GM12878 (cell line): ENCODE results near the gene CD27. TPM values are rescaled to one million over a fixed set of nuclear protein-coding genes. Genes with fewer than 3 reads are reported as not detected.

Experiments used
- ATAC-seq: fragments of 200-7000 bp; cut with Tn5 transposase; 3 replicates; pipeline ENCODE4 v1.9.1; 2020; ENCODE audit warnings: mild to moderate bottlenecking, moderate library complexity
- BruUV-seq: library from RNA; stranded (reverse); fragments of 400-500 nt; replicated peaks from 2 replicates; lab custom pipeline; 2021; lab: Mats Ljungman, UMichigan
- CTCF ChIA-PET: fragments of 300-600 bp; sonication (Branson Sonifier 250); formaldehyde crosslinking; extraction: SDS; loops from one replicate; lab custom pipeline; 2021; ENCODE audit warnings: inconsistent platforms; lab: Yijun Ruan, JAX
- POLR2A ChIA-PET: fragments of 350-600 bp; formaldehyde crosslinking; extraction: SDS; loops from one replicate; lab custom pipeline; 2021; ENCODE audit warnings: inconsistent platforms; lab: Charles Lee
- RAD21 ChIA-PET: fragments of 300-600 bp; sonication (Branson Sonifier 250); formaldehyde crosslinking; loops from one replicate; lab custom pipeline; 2023; ENCODE audit warnings: antibody characterized with exemption; ENCODE audit not compliant: unreplicated experiment; lab: Charles Lee
- SMC1A ChIA-PET: fragments of 300-600 bp; sonication (Branson Sonifier 250); formaldehyde crosslinking; loops from one replicate; lab custom pipeline; 2023; ENCODE audit not compliant: unreplicated experiment, uncharacterized antibody; lab: Charles Lee
- DNase-seq: peaks from one replicate; pipeline ENCODE4 v3.0.0-alpha.2; 2011; ENCODE audit warnings: low read depth, low spot score
- FAIRE-seq: peaks from 3 replicates; lab custom pipeline; 2011; peaks lifted over from hg19 to GRCh38; lab: Jason Lieb, UNC
- H2AFZ ChIP-seq: 2 replicates; pipeline ENCODE4 v1.6.0; 2011; ENCODE audit warnings: low read depth, low read length, control low read depth; ENCODE audit not compliant: control insufficient read depth
- H3K27ac ChIP-seq: 2 replicates; pipeline ENCODE4 v1.5.1; 2011; ENCODE audit warnings: control low read depth; ENCODE audit not compliant: control insufficient read depth, insufficient read depth
- H3K27me3 ChIP-seq, 2 experiments: replicated peaks in 1 of 2; 2 replicates each; pipeline versions ENCODE4 v1.6.0 to v1.6.1; 2011; ENCODE audit warnings: low read length in 1 of 2; ENCODE audit not compliant: control insufficient read depth in 2 of 2, insufficient read depth in 2 of 2
- H3K36me3 ChIP-seq, 2 experiments: 2 replicates each; pipeline ENCODE4 v1.5.1; 2011; ENCODE audit warnings: low read length in 1 of 2; ENCODE audit not compliant: control insufficient read depth in 2 of 2, insufficient read depth in 2 of 2
- H3K4me1 ChIP-seq: 2 replicates; pipeline ENCODE4 v1.6.1; 2011; ENCODE audit warnings: mild to moderate bottlenecking, low read length, moderate library complexity, mixed read lengths; ENCODE audit not compliant: control insufficient read depth, insufficient read depth
- H3K4me2 ChIP-seq: 2 replicates; pipeline ENCODE4 v1.6.0; 2011; ENCODE audit warnings: control low read depth; ENCODE audit not compliant: control insufficient read depth, insufficient read depth
- H3K4me3 ChIP-seq: fragments of 200-600 bp; sonication (generic); 2 replicates; pipeline ENCODE4 v1.5.1; 2016
- H3K79me2 ChIP-seq: 2 replicates; pipeline ENCODE4 v1.6.0; 2011; ENCODE audit warnings: low read length; ENCODE audit not compliant: control insufficient read depth, insufficient read depth
- H3K9ac ChIP-seq: 2 replicates; pipeline ENCODE4 v1.8.0; 2011; ENCODE audit warnings: low read length, control low read depth, mixed read lengths; ENCODE audit not compliant: control insufficient read depth, insufficient read depth
- H3K9me3 ChIP-seq: replicated peaks from 3 replicates; pipeline ENCODE4 v1.5.1; 2011; ENCODE audit warnings: mild to moderate bottlenecking, low read length; ENCODE audit not compliant: control insufficient read depth, insufficient read depth
- H4K20me1 ChIP-seq: 2 replicates; pipeline ENCODE4 v1.6.0; 2011; ENCODE audit not compliant: control insufficient read depth, insufficient read depth
- ATF3 ChIP-seq: IDR thresholded peaks from 2 replicates; pipeline ENCODE4 v1.6.1; 2011; ENCODE audit warnings: low read depth, mild to moderate bottlenecking, low read length, moderate library complexity, borderline replicate concordance; ENCODE audit errors: extremely low read depth
- BCL11A ChIP-seq: IDR thresholded peaks from 2 replicates; pipeline ENCODE4 v1.6.1; 2011; ENCODE audit warnings: low read depth, low read length
- DPF2 ChIP-seq: fragments of 450-650 bp; IDR thresholded peaks from 2 replicates; pipeline ENCODE4 v1.6.1; 2017; ENCODE audit warnings: mild to moderate bottlenecking
- ETV6 ChIP-seq, 2 experiments: fragments of 450-650 bp in 1 of 2; IDR thresholded peaks in 1 of 2; conservative IDR thresholded peaks in 1 of 2; 2 replicates each; pipeline ENCODE4 v1.6.1; 2014; ENCODE audit warnings: antibody characterized with exemption in 1 of 2, borderline replicate concordance in 1 of 2, low read depth in 1 of 2, mild to moderate bottlenecking in 1 of 2, moderate library complexity in 1 of 2
- FOS ChIP-seq: IDR thresholded peaks from 3 replicates; pipeline ENCODE4 v1.6.1; 2011; ENCODE audit warnings: borderline replicate concordance; ENCODE audit not compliant: insufficient read length; ENCODE audit errors: extremely low read depth
- HCFC1 ChIP-seq: fragments of 150-350 bp; IDR thresholded peaks from 2 replicates; pipeline ENCODE4 v1.6.1; 2014; ENCODE audit warnings: low read length
- HDGF ChIP-seq: fragments of 450-650 bp; IDR thresholded peaks from 2 replicates; pipeline ENCODE4 v1.6.1; 2016; ENCODE audit warnings: antibody characterized with exemption
- NFYB ChIP-seq: IDR thresholded peaks from 2 replicates; pipeline ENCODE4 v1.6.1; 2011; ENCODE audit warnings: low read depth, mild to moderate bottlenecking, low read length, improper control_type of control experiment, moderate library complexity; ENCODE audit not compliant: insufficient read depth
- NKRF ChIP-seq: fragments of 450-650 bp; conservative IDR thresholded peaks from 2 replicates; pipeline ENCODE4 v1.6.1; 2017; ENCODE audit warnings: mild to moderate bottlenecking, moderate library complexity
- NR2C2 ChIP-seq: IDR thresholded peaks from 2 replicates; pipeline ENCODE4 v1.6.1; 2011; ENCODE audit warnings: borderline replicate concordance, low read depth; ENCODE audit not compliant: control insufficient read depth, insufficient read length
- PML ChIP-seq: IDR thresholded peaks from 2 replicates; pipeline ENCODE4 v1.6.1; 2012; ENCODE audit warnings: low read length, inconsistent platforms
- RCOR1 ChIP-seq: conservative IDR thresholded peaks from 2 replicates; pipeline ENCODE4 v1.6.1; 2012; ENCODE audit warnings: low read depth, low read length, improper control_type of control experiment
- RELA ChIP-seq: fragments of 450-650 bp; IDR thresholded peaks from 2 replicates; pipeline ENCODE4 v1.8.0; 2014; ENCODE audit warnings: borderline replicate concordance; ENCODE audit not compliant: partially characterized antibody
- SIN3A ChIP-seq: IDR thresholded peaks from 2 replicates; pipeline ENCODE4 v1.6.1; 2012; ENCODE audit warnings: low read depth, low read length, improper control_type of control experiment
- SREBF1 ChIP-seq: IDR thresholded peaks from 2 replicates; pipeline ENCODE4 v1.6.1; 2012; ENCODE audit warnings: mild to moderate bottlenecking, low read length
- WGBS: methylation state at CpG from one replicate; pipeline ENCODE4 v1.1.6; 2016; ENCODE audit warnings: low lambda C conversion rate; ENCODE audit not compliant: insufficient replicate concordance, insufficient coverage; ENCODE audit errors: missing lambda C conversion rate; 5-methylcytosine and 5-hydroxymethylcytosine counted together
- in situ Hi-C: fragments of 300-500 bp; cut with MboI; formaldehyde crosslinking; loops from 9 replicates; pipeline ENCODE4 v1.14.3; 2018; ENCODE audit warnings: mixed read lengths
- intact Hi-C: fragments of 100-400 bp; cut with micrococcal nuclease; formaldehyde crosslinking; loops from one replicate; pipeline ENCODE4 v1.14.2; 2022; ENCODE audit not compliant: unreplicated experiment
- polyA plus RNA-seq, 11 experiments: library from polyadenylated mRNA; depleted of rRNA in 4 of 11; unstranded in 6 of 11; stranded (reverse) in 5 of 11; fragments of >200 nt; fragmentation: Nextera tagmentation in 4 of 11; fragmentation: Illumina TruSeq in 1 of 11; extraction: Ambion mirVana in 4 of 11; extraction: Trizol in 1 of 11; gene quantifications; 1 replicate in 1 of 11; 2 replicates in 10 of 11; pipeline versions ENCODE4 v1.2.1 to v1.2.3, GENCODE V29; 2011 to 2016; ENCODE audit warnings: inconsistent platforms in 2 of 11, missing spikeins in 2 of 11, low read depth in 1 of 11
- total RNA-seq, 4 experiments: library from RNA; depleted of rRNA in 3 of 4; stranded (reverse); fragments of >200 nt in 3 of 4; fragmentation: Illumina TruSeq in 1 of 4; extraction: Trizol in 1 of 4; gene quantifications; 2 replicates each; pipeline versions ENCODE4 v1.2.1 to v1.2.3, GENCODE V29; 2013 to 2021
- TF ChIP-seq, protein P1 (sequence below): fragments of 450-650 bp; IDR thresholded peaks from 2 replicates; pipeline ENCODE4 v1.6.1; 2016; ENCODE audit warnings: mild to moderate bottlenecking

CD27 gene
- total and polyA plus RNA-seq, 10 of the 15 experiments (the other 5 are each of a cell fraction or from before 2014, with no cell fraction given), result 4.9 to 184 (median 106) TPM

GRCh38 chr12:6492838-6493496 is 48.2 kb downstream of the CD27 start, which contains the start of gene MRPL51 (continued):
- TF ChIP-seq, protein P1, sequence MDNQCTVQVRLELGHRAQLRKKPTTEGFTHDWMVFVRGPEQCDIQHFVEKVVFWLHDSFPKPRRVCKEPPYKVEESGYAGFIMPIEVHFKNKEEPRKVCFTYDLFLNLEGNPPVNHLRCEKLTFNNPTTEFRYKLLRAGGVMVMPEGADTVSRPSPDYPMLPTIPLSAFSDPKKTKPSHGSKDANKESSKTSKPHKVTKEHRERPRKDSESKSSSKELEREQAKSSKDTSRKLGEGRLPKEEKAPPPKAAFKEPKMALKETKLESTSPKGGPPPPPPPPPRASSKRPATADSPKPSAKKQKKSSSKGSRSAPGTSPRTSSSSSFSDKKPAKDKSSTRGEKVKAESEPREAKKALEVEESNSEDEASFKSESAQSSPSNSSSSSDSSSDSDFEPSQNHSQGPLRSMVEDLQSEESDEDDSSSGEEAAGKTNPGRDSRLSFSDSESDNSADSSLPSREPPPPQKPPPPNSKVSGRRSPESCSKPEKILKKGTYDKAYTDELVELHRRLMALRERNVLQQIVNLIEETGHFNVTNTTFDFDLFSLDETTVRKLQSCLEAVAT, result 0 out of 2 replicates have a peak, but pooled peaks have one; percentile 78
- TF ChIP-seq DPF2, result no peak

DNA sequence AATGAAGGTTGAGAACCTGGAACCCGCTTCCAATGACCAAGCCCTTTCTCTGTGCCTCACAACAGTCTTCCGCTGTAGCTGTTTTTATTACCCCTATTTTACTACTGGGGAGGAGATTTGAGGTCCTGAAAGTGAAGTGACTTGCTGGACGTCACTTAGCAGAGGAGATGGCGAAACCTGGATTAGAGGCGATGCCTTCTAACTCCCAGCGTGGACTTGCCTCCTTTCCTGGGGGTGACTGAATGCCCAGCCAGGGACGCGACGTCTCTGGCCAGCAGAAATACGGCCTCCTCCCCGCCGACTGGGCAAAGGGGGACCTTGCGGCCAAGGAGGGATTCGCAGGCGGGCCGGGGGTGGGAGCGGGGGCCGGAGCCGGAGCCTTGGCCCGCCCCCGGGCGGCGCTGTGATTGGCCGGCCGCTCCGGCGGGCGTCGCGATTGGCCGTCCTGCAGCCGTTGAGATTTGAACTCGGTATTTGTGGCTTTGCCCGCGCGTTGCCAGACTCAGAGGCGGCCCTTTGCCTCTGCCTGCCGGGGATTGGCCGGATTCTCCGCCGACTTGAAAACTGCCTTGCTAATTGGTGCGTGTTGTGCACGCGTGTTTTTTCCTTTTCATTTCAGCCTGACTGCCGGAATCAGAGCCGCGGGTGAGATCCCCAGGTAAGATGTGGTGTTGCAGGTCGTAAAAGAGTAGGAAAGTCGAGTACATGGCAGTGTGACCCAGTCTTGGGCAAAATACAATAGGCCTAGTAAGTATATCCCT is 48.9 kb downstream of the CD27 start, which contains the start of gene NCAPD2:
Gene NCAPD2, plus strand, starts transcription at position 606 of the 761 bp plus-strand sequence. CDS start 997 bp downstream, outside the sequence.
- Histone ChIP-seq H3K9ac (peak within 1 kb of the TSS; percentile 95), H3K4me2 (peak within 1 kb of the TSS; percentile 97), H3K36me3 (peaks cover 2 to 21% of the 10 kb centered on the region in 2 experiments), H3K4me1 (peaks cover 6% of the 10 kb centered on the region; the same call in 1 of the 2 replicates), H4K20me1 (no peaks in the 10 kb centered on the region), H3K79me2 (peaks cover 55% of the 10 kb centered on the region), H2AFZ (peak within 1 kb of the TSS; percentile 88), H3K9me3 (no peaks in the 10 kb centered on the region), H3K27me3 (no peaks in the 10 kb centered on the region), H3K4me3 (peak within 1 kb of the TSS; percentile 93), H3K27ac (peak within 1 kb of the TSS; percentile 97)
- intact Hi-C loops, result loop anchor here (1.0 to 5.0 kb wide), 4 partner anchors 23 to 70 kb away; partner anchors contain the start of genes GAPDH and VAMP1
- DNase-seq (peak; percentile 88), ATAC-seq (peak; percentile 94), FAIRE-seq (no peak)
- in situ Hi-C loops, result no loop called here
- ChIA-PET SMC1A (interaction anchor here (0.8 to 4.0 kb wide), 11 partner anchors 12 to 70 kb away, joined by 3 to 23 read pairs (median 4); partner anchors contain the start of genes TAPBPL and VAMP1), RAD21 (interaction anchor here (0.7 to 2.0 kb wide), 17 partner anchors 12 to 260 kb away, joined by 3 to 9 read pairs (median 4); partner anchors contain the start of genes GAPDH, MLF2, TAPBPL and VAMP1), POLR2A (interaction anchor here (0.8 to 1.8 kb wide), 14 partner anchors 9 to 195 kb away, joined by 3 to 25 read pairs (median 6); partner anchors contain the start of genes CD27, GAPDH, VAMP1 and ZNF384), CTCF (interaction anchor here (0.7 to 3.7 kb wide), 15 partner anchors 13 to 70 kb away, joined by 3 to 15 read pairs (median 4); partner anchors contain the start of gene GAPDH)
- under 1% methylated on average over 48 of the region's 49 CpGs for whole genome bisulfite sequencing
- TSS peak; percentile 80 for BruUV-seq
- TF ChIP-seq SREBF1 (no peak), ETV6 (conservative IDR thresholded peaks at IDR 0.05 in 1 of 2, IDR thresholded peaks at IDR 0.05 in 1 of 2; ENCODE audit: borderline replicate concordance in 1 of 2, low read depth in 1 of 2) (no peak), HCFC1 (peak; percentile 29; the same call in 1 of the 2 replicates), FOS (peak; percentile 38), BCL11A (no peak), SIN3A (peak; percentile 8; the same call in 1 of the 2 replicates), RCOR1 (no peak), ATF3 (no peak), NR2C2 (no peak), NKRF (peak; percentile 93), PML (peak; percentile 85; the same call in 1 of the 2 replicates), NFYB (peak; percentile 94), RELA (no peak), HDGF (no peak)
